ENCODE data around the gene SOX18. TPM values are rescaled to one million over a fixed set of nuclear protein-coding genes. Genes with fewer than 3 reads are reported as not detected.

Gene SOX18
- total and polyA plus RNA-seq, 2 of the 13 experiments (the other 11 are each of a cell fraction or from before 2014, with no cell fraction given), result 1.6 to 1.9 TPM

GRCh38 chr20:64042054-64042781 lies 7.2 kb downstream of the SOX18 start (continued):
- peak; percentile 87 for TF ChIP-seq MYPOP (CRISPR knock-in tag; IDR thresholded peaks at IDR 0.05)
- TF ChIP-seq ZNF720 (CRISPR knock-in tag; IDR thresholded peaks at IDR 0.05), result peak; percentile 51; the same call in 1 of the 2 replicates
- TF ChIP-seq STAG1 (CRISPR knock-in tag; IDR thresholded peaks at IDR 0.05), result no peak
- no peak for TF ChIP-seq EZH2 (conservative IDR thresholded peaks at IDR 0.05; ENCODE audit: low read depth, low read length)
- no peak for TF ChIP-seq FOXA1 (IDR thresholded peaks at IDR 0.05)
- no peak; the same call in 1 of the 2 replicates for TF ChIP-seq FOXA1 (CRISPR knock-in tag; IDR thresholded peaks at IDR 0.05)
- no peak; the same call in 1 of the 2 replicates for TF ChIP-seq ZSCAN5A (CRISPR knock-in tag; IDR thresholded peaks at IDR 0.05; ENCODE audit: borderline replicate concordance)
- peak; percentile 99 for TF ChIP-seq AGO1 (IDR thresholded peaks at IDR 0.05; ENCODE audit: low read depth, low read length, poor library complexity, severe bottlenecking)
- no peak for TF ChIP-seq NR2F6 (IDR thresholded peaks at IDR 0.05)
- no peak for TF ChIP-seq NR2F6 (CRISPR knock-in tag; IDR thresholded peaks at IDR 0.05)
- peak; percentile 18 for TF ChIP-seq PTBP1 (IDR thresholded peaks at IDR 0.05; ENCODE audit: low read depth, low read length, poor library complexity, severe bottlenecking)
- TF ChIP-seq AKNA (CRISPR knock-in tag; IDR thresholded peaks at IDR 0.05; ENCODE audit: borderline replicate concordance), result no peak
- TF ChIP-seq ZNF558 (CRISPR knock-in tag; IDR thresholded peaks at IDR 0.05; ENCODE audit: borderline replicate concordance), result peak; percentile 24; the same call in 1 of the 2 replicates
- peak; percentile 64; the same call in 1 of the 2 replicates for TF ChIP-seq THRA (CRISPR knock-in tag; IDR thresholded peaks at IDR 0.05; ENCODE audit: borderline replicate concordance)
- TF ChIP-seq KLF16 (CRISPR knock-in tag; IDR thresholded peaks at IDR 0.05), result peak in 1 of 2 experiments; percentile 74; a peak in 1 of 4 replicates
- TF ChIP-seq HNF4A (CRISPR knock-in tag; IDR thresholded peaks at IDR 0.05), result no peak
- no peak for TF ChIP-seq USF2 (IDR thresholded peaks at IDR 0.05; ENCODE audit: low read depth, low read length)
- TF ChIP-seq USF2 (CRISPR knock-in tag; IDR thresholded peaks at IDR 0.05; ENCODE audit: borderline replicate concordance), result peak; percentile 27; the same call in 1 of the 2 replicates

Data from HepG2 (cell line).